ENCODE results near the gene TCF12. TPM values are rescaled to one million over a fixed set of nuclear protein-coding genes. Genes with fewer than 3 reads are reported as not detected.

Gene TCF12
- total and polyA plus RNA-seq, 11 donors = 6.5 to 77.3 (median 43.5) TPM

DNA sequence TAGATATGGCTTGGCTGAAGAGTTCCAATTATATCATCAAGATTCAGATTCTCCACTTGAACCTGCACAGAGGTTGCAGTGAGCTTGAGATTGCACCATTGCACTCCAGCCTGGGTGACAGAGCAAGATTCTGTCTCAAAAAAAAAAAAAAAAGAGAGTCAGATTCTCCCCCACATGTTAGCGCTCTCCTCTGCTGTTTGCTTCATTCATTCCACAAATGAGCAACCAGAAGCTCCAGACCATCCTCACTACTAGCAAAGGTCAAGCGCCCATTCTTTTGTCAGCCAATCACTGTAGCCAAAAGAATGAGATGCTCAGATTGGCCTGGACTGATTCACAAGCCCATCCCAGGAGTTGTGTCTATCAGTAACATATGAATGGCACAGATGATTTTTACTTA is 28.4 kb upstream of the TCF12 start:
- DNase-seq = no peak
- no peak for ATAC-seq
- TF ChIP-seq, protein P1, sequence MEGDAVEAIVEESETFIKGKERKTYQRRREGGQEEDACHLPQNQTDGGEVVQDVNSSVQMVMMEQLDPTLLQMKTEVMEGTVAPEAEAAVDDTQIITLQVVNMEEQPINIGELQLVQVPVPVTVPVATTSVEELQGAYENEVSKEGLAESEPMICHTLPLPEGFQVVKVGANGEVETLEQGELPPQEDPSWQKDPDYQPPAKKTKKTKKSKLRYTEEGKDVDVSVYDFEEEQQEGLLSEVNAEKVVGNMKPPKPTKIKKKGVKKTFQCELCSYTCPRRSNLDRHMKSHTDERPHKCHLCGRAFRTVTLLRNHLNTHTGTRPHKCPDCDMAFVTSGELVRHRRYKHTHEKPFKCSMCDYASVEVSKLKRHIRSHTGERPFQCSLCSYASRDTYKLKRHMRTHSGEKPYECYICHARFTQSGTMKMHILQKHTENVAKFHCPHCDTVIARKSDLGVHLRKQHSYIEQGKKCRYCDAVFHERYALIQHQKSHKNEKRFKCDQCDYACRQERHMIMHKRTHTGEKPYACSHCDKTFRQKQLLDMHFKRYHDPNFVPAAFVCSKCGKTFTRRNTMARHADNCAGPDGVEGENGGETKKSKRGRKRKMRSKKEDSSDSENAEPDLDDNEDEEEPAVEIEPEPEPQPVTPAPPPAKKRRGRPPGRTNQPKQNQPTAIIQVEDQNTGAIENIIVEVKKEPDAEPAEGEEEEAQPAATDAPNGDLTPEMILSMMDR (IDR thresholded peaks at IDR 0.05) = no peak
- no peak for TF ChIP-seq POLR2A (IDR thresholded peaks at IDR 0.05)
- H3K4me1 ChIP-seq = peaks cover 3 to 46% (median 28%) of the 10 kb centered on the region in 12 donors
- H3K27me3 ChIP-seq = no peaks in the 10 kb centered on the region
- H3K4me3 ChIP-seq = no peak overlapping the region
- intact Hi-C loops (cut with DNase I) = no loop called here
- H3K27ac ChIP-seq = no peak overlapping the region
- peaks cover 0 to 7% (median 0%) of the 10 kb centered on the region in 9 donors for H3K36me3 ChIP-seq
- 97 to 99% (median 98%) methylated on average over 2 of the region's 2 CpGs for WGBS, 4 donors
- no peaks in the 10 kb centered on the region for H3K9me3 ChIP-seq

DNA sequence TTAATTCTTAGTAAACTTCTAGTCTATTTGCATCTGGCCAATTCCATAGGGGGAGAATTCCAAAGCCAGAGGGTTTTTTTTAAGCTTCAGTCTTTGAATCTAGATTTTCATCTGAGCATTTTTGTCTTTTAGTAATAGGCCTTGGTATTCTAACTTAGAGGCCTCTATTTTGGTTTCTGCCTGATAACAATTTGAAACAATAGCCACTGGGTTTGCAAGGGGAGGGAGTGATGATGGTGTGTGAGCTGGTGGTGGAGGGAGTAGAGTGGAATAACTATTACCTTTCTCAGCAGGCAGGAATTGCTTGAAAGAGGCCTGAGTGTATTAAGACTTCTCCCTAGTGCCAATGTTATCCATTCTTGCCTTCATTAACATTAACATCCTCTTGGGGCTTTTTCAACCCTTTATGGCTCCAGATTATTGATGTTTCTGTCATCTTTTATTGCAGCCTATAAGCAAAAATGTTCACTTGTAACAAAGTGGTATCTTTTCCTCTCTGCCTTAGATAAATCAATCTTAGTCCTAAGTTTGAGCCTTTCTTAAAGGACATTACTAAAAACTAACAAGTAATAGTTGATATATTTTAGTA is 26.5 kb upstream of the TCF12 start:
- ATAC-seq = no peak
- Histone ChIP-seq H3K27me3 (no peaks in the 10 kb centered on the region), H3K27ac (no peak overlapping the region), H3K9me3 (peaks cover 0 to 3% (median 0%) of the 10 kb centered on the region in 12 donors), H3K4me3 (no peak overlapping the region), H3K4me1 (peaks cover 3 to 31% (median 20%) of the 10 kb centered on the region in 12 donors), H3K36me3 (peaks cover 0 to 7% (median 0%) of the 10 kb centered on the region in 9 donors)
- intact Hi-C loops (cut with DNase I) = no loop called here
- no peak for DNase-seq
- TF ChIP-seq, protein P1 (IDR thresholded peaks at IDR 0.05) = no peak
- no peak for TF ChIP-seq POLR2A (IDR thresholded peaks at IDR 0.05)

DNA sequence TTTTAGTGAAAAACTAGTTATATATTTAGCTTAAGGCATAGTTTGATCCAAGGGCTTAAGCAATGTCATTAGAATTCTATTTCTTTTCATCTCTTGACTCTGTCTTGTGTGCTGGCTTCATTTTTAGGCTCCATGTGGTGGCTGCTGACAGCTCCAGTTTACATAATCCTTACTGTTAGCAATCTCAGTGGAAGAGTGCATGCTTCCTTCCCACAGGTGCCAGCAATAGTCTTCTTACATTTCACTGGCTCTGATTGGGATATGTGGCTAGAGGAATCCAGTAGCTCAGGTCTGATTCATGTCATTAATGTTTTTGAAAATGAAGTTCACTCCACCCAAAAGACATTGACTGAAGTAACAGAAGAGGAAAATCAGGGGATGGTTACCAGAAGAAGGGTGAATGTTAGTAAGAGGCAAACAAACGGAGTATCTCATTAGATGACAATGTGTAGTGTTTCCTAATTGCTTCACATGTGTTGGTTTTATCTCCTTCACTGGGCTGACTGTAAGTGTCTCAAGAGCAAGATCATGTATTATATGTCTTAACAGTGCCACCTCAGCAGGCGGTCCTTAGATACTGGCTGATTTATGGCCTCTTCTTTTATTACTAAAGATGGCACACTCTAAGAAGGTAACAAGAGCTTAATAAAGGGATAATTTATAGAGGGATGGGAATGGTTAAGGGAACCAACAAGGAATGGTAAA is 25.6 kb upstream of the TCF12 start:
- no peak overlapping the region for H3K4me3 ChIP-seq
- H3K4me1 ChIP-seq = peaks cover 3 to 27% (median 18%) of the 10 kb centered on the region in 12 donors
- peaks cover 0 to 5% (median 0%) of the 10 kb centered on the region in 12 donors for H3K9me3 ChIP-seq
- TF ChIP-seq, protein P1 (IDR thresholded peaks at IDR 0.05) = no peak
- no peak for TF ChIP-seq POLR2A (IDR thresholded peaks at IDR 0.05)
- 79 to 85% (median 82%) methylated on average over 2 of the region's 2 CpGs for WGBS, 4 donors
- DNase-seq = no peak
- H3K27ac ChIP-seq = peak overlapping the region in 8 of 12 donors; percentile 11 to 70 (median 38)
- intact Hi-C loops (cut with DNase I) = no loop called here
- ATAC-seq = peak in 2 of 4 donors; percentile 14 to 15
- H3K36me3 ChIP-seq = peaks cover 0 to 7% (median 0%) of the 10 kb centered on the region in 9 donors
- H3K27me3 ChIP-seq = no peaks in the 10 kb centered on the region

DNA sequence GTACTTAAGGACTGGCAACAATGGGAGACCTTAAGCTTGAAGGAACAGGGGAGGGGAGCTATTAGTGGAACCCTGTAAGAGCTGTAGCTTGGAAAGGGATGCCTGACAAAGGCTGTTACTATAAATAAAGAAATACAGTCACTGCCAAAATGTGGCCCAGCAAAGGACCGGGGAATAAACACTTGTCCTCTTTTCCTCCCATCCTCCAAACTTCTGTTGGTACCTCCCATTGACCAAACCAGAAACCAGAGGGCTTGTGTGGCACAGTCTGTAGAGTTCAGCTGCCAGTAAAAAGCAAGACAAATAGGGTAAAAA is 25.1 kb upstream of the TCF12 start:
- H3K27me3 ChIP-seq = no peaks in the 10 kb centered on the region
- intact Hi-C loops (cut with DNase I) = no loop called here
- DNase-seq (peak in 1 of 5 donors; percentile 14), ATAC-seq (peak; percentile 83 to 93 (median 92))
- H3K27ac ChIP-seq = peak overlapping the region in 8 of 12 donors; percentile 11 to 70 (median 38)
- peaks cover 2 to 22% (median 14%) of the 10 kb centered on the region in 12 donors for H3K4me1 ChIP-seq
- peaks cover 0 to 7% (median 0%) of the 10 kb centered on the region in 9 donors for H3K36me3 ChIP-seq
- WGBS, 4 donors = 19 to 26% (median 23%) methylated on average over 1 of the region's 1 CpG
- H3K4me3 ChIP-seq = no peak overlapping the region
- no peak for TF ChIP-seq POLR2A (IDR thresholded peaks at IDR 0.05)
- TF ChIP-seq, protein P1 (IDR thresholded peaks at IDR 0.05) = no peak
- H3K9me3 ChIP-seq = peaks cover 0 to 5% (median 0%) of the 10 kb centered on the region in 12 donors
